B cell (primary cell): ENCODE results near the gene PIERCE2.
"Not testable (repeated sequence)": the region's sequence is repeated elsewhere in the genome, so short reads cannot be mapped to it uniquely, and the experiment has no call there.

ENCODE experiments used
- EZH2 ChIP-seq: IDR thresholded peaks from 2 replicates; pipeline ENCODE4 v1.6.1; 2012; ENCODE audit warnings: borderline replicate concordance, low read depth, mild to moderate bottlenecking, moderate library complexity, low read length; ENCODE audit not compliant: insufficient read depth, poor library complexity, severe bottlenecking
- TF ChIP-seq, protein P1 (sequence below): fragments of 200-600 bp; IDR thresholded peaks from one replicate; pipeline ENCODE4 v1.8.0; 2022; ENCODE audit warnings: antibody characterized with exemption, mild to moderate bottlenecking

DNA sequence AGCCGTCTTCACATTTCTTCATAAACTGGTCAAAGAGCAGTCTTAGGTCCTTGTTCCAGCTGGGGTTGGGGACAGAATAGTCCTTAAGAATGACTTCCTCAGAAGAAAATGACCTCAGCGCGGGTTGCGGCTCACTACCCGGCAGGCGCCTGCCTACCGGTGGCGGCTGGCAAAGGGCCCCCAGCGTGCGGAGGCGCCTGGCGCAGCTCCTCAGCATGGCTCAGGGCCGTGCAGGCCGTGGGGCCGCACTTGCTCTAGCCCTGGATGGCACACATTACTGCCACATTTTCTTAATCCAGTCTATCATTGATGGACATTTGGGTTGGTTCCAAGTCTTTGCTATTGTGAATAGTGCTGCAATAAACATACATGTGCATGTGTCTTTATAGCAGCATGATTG is 34.8 kb downstream of the PIERCE2 start:
- TF ChIP-seq, protein P1, sequence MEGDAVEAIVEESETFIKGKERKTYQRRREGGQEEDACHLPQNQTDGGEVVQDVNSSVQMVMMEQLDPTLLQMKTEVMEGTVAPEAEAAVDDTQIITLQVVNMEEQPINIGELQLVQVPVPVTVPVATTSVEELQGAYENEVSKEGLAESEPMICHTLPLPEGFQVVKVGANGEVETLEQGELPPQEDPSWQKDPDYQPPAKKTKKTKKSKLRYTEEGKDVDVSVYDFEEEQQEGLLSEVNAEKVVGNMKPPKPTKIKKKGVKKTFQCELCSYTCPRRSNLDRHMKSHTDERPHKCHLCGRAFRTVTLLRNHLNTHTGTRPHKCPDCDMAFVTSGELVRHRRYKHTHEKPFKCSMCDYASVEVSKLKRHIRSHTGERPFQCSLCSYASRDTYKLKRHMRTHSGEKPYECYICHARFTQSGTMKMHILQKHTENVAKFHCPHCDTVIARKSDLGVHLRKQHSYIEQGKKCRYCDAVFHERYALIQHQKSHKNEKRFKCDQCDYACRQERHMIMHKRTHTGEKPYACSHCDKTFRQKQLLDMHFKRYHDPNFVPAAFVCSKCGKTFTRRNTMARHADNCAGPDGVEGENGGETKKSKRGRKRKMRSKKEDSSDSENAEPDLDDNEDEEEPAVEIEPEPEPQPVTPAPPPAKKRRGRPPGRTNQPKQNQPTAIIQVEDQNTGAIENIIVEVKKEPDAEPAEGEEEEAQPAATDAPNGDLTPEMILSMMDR, result not testable (repeated sequence)
- not testable (repeated sequence) for TF ChIP-seq EZH2
